GM12892 (cell line): ENCODE data around the gene FAHD2B.
"Not testable (repeated sequence)": the region's sequence is repeated elsewhere in the genome, so short reads cannot be mapped to it uniquely, and the experiment has no call there.

Source experiments
- POLR2A ChIP-seq: IDR thresholded peaks from 2 replicates; pipeline ENCODE4 v1.6.1; 2011; ENCODE audit warnings: low read depth, low read length, control low read depth
- POLR2AphosphoS5 ChIP-seq: IDR thresholded peaks from 2 replicates; pipeline ENCODE4 v1.6.1; 2011; ENCODE audit warnings: low read depth, low read length, control low read depth

DNA sequence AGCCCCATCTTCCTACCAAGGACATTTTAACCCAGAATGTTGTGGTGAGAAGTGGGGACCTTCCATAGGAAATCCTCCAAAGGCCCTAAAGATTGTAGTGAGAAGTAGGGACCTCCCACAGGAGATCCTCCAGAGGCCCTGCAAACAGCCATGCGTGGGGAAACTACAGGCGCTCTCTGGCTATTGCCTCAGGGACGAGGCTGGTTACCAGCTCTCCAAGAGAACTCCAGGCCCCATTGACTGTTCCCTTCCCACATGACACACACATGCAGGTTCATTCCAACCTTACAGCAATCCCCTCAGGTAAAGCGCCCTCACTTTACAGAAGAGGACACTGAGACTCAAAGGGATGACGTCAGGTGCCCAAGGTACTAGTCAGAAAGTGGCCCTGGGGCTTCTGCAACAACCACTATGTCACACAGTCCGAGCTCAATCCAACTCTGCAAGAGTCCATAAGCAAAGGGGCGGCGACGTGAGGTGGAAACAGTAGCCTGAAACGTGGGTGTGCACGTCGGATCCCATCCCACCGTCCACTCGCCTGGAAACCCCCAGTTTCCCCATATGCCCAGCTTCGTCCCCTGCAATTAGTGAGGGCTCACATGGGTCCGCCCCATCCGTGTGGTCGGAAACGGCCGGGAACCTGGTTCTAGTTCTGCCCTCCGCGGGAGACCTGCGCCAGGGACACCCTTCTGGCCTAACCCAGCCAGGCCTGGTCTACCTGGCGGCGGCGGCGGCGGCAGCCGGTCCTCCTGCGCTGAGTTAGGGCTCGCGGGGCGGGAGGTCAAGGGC lies 505 bp downstream of the FAHD2B start:
- not testable (repeated sequence) for TF ChIP-seq POLR2A, POLR2AphosphoS5
